MM.1S (cell line): ENCODE measurements around the gene PSMB11.

Experiments used
- CTCF ChIP-seq: fragments of 300-600 bp; sonication (generic); IDR thresholded peaks from 2 replicates; pipeline ENCODE4 v1.5.1; 2016; ENCODE audit warnings: antibody characterized with exemption, low read length, mixed read lengths
- EZH2 ChIP-seq: fragments of 300-600 bp; sonication (generic); optimal IDR thresholded peaks from 2 replicates; pipeline ENCODE3; 2017; ENCODE audit warnings: low read depth, mild to moderate bottlenecking, antibody characterized with exemption, low read length, mixed read lengths
- EZH2phosphoT487 ChIP-seq: fragments of 300-600 bp; sonication (generic); IDR thresholded peaks from 2 replicates; pipeline ENCODE4 v1.6.1; 2018; ENCODE audit warnings: antibody characterized with exemption, low read length

- no peak for TF ChIP-seq CTCF
- no peak for TF ChIP-seq EZH2
- no peak for TF ChIP-seq EZH2phosphoT487
These were observed 8.1 kb upstream of the PSMB11 start for GRCh38 chr14:23033801-23034497.
